Stimulated activated CD4-positive, alpha-beta T cell treated with anti-CD3 and anti-CD28 coated beads, Interleukin-4, amount 100 ng/mL, for 48 hours (primary cell): ENCODE results near the gene SECISBP2L.

Source experiments
- DNase-seq, 2 donors: peaks; one replicate each; pipeline ENCODE4 v3.0.0-alpha.2; 2020; ENCODE audit warnings: low read depth in 2 of 2

SECISBP2L gene

DNA sequence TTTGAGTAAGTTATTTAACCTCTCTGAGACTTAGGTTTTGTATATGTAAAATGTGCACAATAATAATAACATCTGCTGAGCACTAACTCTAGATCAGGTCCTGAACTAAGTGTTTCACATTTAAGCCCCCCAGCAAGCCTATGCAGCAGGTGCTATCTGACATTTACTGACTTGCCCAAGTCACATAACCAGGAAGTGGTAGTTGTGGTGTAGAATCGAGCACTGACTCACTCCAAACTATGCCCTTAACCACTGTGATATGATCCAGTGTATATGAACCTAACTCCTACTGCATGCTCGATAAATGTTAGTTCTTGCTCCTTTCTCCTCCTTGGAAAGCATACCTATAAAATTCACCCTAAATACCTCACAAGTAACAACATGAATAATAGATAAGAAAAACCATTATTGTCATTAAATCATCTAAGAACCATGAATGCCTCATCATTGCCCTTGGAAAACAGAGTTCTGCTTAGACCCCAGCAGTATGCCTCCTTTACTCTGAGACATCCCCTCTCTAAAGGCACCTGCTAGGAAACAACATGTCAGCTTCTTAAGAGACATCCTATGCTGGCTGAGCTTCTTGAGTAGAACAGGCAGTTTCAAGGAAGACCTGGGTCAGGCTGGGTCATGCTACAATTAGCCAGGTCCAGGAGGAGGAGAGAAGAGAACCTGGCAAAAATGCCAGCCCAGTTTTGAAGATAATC, 79.5 kb downstream of the SECISBP2L start:
- no peak for DNase-seq

DNA sequence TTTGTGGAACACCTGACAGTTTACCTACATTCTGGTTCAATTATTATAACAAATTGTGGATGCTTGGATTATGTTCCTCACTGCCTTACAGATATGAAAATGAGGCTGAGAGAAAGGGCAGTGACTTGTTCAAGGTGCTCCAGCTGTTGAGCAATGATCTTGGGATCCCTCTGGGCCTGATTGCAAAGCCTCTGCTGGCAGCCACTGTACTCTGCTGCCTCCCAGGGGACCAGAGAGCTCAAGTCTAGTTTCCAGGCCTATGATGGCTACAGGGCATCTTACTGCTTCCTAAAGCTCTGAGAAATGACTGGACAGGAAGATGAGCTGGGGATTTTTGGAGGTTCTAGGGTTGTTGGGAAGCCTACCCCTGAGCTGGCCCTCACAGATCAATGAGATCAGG, 80.3 kb downstream of the SECISBP2L start:
- no peak for DNase-seq

DNA sequence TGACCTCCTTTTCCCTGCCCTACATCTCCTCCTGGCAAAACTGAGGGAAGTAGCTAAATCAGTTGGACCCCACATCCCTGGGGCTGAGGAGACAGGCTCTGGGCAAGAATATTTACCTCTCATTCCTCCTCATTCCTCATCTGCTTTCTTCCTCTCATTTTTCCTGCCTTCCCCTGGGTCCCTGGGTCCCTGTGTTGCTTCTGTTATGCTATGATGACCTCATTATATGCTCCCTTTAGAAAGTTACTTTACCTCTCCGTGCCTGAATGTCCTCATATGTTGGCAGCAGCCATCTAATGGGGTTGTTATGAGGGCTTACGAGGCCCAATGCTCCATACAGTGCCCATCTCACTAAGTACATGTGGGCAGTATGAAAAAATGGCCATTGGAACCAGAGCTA, 81.3 kb downstream of the SECISBP2L start:
- no peak for DNase-seq

DNA sequence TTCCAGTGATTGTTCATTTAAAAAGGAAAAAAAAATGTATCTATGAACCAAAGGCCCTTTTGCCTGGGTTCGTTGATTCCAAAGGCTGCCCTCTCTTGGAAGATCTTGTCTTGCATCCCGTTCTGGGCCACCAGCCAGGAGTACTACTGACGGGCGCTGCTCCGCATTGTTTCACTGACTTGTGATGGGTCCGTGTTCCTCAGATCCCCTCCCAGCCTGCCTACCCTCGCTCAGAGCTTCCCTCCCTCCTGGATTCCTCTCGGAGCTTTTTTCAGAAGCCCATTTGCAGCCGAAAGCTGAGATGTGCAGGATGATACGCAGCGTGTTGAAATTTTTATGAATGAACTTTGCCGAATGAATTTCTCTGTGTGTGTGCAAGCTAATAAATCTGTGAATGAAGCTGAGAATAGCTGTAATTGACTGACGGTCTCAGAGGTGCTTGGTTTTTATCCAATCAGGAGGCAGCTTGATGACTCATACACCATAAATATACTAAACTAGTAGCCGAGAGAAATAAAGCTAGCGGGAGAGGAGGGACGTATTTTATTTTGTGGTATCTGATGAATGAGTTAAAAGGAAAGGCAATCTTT, 82.6 kb downstream of the SECISBP2L start, which contains the start of gene SHC4:
Gene SHC4, minus strand, starts transcription at position 396 of the 590 bp plus-strand sequence. CDS start 904 bp downstream, outside the sequence.
- no peak for DNase-seq

DNA sequence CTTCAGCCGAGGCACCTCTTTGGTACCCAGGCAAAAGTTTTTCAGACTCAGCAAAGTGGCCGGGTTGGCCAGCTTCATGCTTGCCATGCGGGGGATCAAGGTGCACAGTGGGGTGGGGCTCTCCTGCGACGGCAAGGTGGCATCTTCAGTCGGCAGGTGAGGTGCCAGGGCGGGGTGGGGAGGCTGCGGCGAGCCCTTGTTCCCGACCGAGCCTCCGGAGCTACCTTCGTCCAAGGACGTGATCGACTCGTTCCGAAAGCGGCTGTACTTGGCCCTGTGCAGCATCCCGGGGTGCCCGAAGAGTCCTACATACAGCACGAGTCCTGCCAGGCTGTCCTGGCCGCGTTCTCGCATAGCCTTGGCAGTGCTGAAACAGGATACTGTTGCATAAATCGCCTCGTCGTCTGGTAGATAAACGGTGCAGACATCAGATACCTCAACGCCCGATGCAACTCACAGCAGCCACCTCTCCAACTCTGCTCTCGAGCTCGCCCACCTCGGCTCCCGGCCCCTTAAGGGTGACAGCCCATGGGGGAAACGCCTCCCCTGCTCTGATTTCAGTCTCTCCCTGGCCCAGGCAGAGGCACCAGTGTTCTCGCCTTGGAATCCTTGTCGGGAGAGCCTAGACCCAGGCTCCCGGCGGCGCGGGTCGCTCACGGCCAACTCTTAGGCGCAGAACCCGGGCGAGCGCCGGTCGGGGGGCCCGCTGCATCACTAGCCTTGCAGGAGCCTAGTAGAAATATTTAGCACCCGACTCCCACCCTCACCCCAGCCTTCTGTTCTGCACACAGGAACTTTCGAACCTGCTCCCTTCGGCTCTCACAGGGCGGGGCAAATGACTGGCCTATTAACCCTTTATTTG, 83.4 kb downstream of the SECISBP2L start:
- DNase-seq: no peak

DNA sequence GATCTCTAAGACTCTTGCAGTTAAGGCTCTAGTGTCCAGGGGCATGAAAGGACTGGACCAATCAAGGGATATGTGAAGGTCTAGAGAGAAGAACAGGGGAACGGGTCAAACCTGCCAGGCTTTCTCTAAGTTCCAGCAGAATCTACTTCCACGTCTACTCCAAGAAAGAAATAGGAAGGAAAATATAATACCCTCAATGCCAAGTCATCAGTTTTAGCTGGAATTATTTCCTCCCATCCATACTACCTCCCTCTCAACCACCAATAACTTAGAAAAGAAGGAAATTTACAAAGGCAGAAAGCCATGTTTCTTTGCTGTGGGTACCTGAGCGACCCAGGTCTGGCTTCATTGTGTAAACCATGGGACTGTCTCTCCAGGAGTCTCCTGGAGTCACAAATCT, 90.3 kb downstream of the SECISBP2L start:
- DNase-seq: no peak

DNA sequence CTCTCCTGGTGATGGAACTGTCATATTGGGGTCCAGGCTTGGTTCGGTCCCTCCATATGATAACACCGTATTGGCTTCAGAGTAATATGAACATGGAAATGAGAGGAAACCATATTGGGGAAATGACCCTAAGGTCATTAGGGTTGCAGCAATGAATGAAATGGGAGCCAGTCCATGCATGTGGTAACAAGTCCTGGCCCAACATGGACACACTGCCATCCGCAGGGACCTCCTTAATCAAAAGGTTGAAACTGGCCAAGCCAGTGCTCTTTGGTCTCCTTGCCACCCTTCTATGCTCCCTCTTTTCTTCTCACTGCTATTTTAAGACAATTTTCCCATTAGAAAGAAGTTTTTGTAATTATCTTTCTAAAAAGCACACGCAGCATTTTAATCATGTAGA, 90.9 kb downstream of the SECISBP2L start:
- no peak for DNase-seq

DNA sequence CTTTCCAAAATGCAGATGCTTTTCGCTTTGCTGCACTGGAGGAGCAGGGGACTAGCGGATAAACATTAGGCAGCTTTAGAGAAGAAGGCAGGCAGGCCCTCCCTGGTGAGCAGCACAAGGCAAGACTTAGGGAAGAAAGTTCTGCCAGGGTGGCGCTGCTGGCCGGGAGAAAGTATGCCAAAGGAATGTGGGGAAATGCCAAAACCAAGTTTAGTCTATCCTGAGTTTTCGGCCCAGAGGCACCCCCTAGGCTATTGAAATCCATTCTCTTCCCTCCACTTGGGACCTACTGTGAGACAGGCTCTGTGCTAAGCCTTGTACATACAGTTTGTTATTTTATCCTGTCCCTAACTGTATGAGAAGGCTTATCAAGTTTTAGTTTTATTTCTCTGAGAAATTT, 91.7 kb downstream of the SECISBP2L start:
- no peak for DNase-seq

DNA sequence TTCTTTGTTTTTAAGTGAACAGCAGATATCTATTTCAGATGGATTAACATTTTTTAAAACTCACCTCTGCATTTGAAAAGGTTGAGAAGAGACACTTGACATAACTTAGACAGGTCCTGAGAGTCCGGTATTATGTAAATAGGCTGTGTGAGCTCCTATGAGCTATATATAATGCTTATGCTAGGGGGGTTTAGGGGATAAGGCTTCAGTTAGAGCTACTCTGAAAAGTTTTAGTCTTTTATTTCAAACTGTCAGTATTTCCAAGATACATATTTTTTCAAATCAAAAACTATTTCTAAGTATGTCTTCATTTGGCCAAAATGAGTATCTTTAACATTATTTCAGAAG, 99.4 kb downstream of the SECISBP2L start:
- no peak for DNase-seq

DNA sequence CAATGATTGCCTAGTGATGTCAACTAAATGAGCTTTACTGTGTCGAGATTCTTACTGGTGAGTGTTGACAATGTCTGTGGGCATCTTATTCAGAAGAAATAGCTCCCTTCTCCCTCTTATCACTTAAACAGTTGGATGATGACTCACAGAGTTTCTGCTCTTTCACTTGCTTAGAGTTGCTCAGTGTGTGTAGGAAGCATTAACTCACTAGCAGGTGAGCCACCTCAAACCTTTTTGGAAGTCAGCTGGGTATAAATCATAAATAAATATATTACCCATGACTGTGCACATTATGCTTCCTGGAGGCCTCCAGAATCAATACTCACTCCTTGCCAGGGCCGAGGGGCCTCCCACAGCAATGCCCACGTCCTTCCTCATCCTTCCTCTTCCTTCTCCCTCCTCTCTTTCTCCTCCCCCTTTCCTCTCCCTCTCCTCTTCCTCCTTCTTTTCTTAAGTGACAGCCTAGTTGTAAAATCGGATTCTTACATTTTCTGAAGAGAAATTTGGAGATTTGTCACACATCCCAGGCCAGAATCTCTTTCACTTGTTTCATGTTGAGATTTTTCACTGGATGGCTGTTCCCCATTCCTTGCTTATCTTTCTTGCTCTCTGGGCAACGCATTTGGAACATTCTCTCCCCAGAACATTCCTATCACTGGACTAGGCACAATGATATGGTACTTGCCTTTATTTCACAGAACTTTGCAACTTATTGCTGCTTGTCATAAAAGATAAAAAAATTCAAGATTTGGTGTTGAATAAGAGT, 100.0 kb downstream of the SECISBP2L start:
- DNase-seq: no peak

DNA sequence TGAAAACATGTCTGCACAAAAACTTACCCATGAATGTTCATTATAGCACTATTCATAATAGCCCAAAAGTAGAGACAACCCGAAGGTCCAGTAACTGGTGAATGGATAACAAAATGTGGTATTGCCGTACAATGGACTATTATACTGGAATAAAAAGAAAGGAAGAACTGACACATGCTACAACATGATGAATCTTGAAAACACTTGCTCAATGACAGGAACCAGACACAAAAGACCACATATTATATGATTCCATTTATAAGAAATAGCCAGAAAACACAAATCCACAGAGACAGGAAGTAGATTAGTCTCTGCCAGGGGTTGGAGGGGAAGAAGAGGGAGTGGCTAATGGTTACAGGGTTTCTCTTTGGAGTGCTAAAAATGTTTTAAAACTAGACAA, 100.9 kb downstream of the SECISBP2L start:
- no peak for DNase-seq

DNA sequence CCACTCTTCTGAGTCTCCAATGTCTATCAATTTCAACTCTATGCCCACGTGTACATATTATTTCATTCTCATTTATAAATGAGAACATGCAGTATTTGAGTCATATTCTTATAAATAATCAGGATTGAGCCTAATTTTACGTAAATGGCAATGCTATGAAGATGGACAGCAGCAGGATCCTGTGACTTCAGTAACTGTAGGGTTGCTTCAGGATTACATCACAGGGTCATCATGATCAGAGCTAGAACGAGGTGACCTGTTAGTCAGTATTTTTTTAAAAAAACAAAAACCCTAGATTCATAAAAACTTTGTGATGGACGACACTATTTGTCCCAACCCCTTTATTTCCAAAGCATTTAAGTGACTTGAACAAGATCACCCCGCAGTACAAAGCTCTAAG, 104.3 kb downstream of the SECISBP2L start:
- DNase-seq: no peak

DNA sequence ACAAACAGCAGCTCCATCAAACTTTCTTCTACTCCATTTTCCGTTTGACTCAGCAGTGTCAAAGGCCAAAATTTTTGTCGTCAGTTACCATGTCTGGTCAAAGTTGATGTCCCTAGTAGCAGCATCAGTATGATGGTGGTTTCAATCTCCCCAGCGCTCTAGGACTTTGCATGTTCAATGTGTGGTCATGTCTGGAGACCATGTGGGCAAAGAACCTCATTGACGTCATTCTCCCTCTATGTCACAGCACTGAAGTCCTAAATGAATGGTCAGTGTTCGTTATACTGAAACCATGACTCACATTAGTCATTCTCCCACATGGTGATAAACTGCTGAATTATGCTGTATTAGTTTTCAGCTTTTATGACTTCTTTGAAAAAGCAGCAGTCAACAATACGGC, 105.7 kb downstream of the SECISBP2L start:
- DNase-seq: no peak

DNA sequence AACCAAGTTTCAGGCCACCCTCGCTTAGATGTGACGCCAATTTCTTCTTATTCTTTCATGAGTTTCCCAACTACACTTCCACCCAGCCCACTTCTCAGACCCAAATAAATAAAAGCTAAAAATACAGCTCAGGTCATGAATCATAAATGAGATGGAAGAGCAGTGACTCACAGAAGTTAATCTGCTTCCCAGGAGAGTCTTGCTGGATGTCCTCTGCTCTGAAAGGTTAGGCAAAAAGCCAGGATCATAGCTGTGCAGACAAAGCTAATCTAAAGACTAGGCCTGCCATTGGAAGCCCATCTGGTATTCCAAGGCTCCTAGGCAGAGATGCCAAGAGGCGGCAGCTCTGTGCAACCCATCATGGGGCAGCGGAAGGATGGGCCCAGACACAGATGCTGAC, 106.6 kb downstream of the SECISBP2L start:
- no peak for DNase-seq
